Activated naive CD4-positive, alpha-beta T cell (primary cell): Measurements from ENCODE around the gene CNTNAP2.
"Not testable (repeated sequence)": the region's sequence is repeated elsewhere in the genome, so short reads cannot be mapped to it uniquely, and the experiment has no call there.

ENCODE experiments used
- DNase-seq, 4 experiments: peaks; one replicate each; lab custom pipeline; 2025; lab: John Stamatoyannopoulos, UW

CNTNAP2 gene

GRCh38 chr7:147765301-147765700 is 1648.7 kb downstream of the CNTNAP2 start:
- DNase-seq = no peak

- DNase-seq = no peak
Measured at GRCh38 chr7:147771344-147771743, 1654.7 kb downstream of the CNTNAP2 start.

GRCh38 chr7:147774461-147774860 is 1657.9 kb downstream of the CNTNAP2 start:
- DNase-seq = no peak

- DNase-seq = no peak
Measured at GRCh38 chr7:147775516-147776284, 1659.1 kb downstream of the CNTNAP2 start.

GRCh38 chr7:147777309-147777708 is 1660.7 kb downstream of the CNTNAP2 start:
- no peak for DNase-seq

- no peak for DNase-seq
Measured at GRCh38 chr7:147779949-147780348, 1663.3 kb downstream of the CNTNAP2 start.

GRCh38 chr7:147796581-147796980 is 1680.0 kb downstream of the CNTNAP2 start:
- DNase-seq = no peak

- no peak for DNase-seq
Measured at GRCh38 chr7:147798001-147798400, 1681.4 kb downstream of the CNTNAP2 start.

GRCh38 chr7:147801762-147802161 is 1685.2 kb downstream of the CNTNAP2 start:
- not testable (repeated sequence) for DNase-seq

GRCh38 chr7:147803151-147803550 is 1686.5 kb downstream of the CNTNAP2 start:
- no peak for DNase-seq

- DNase-seq = no peak
Measured at GRCh38 chr7:147803606-147804005, 1687.0 kb downstream of the CNTNAP2 start.

- no peak for DNase-seq
Measured at GRCh38 chr7:147804032-147804431, 1687.4 kb downstream of the CNTNAP2 start.

GRCh38 chr7:147805996-147806576 is 1689.5 kb downstream of the CNTNAP2 start:
- no peak for DNase-seq

- DNase-seq = no peak
Measured at GRCh38 chr7:147809786-147810185, 1693.2 kb downstream of the CNTNAP2 start.

- DNase-seq = no peak
Measured at GRCh38 chr7:147810269-147810668, 1693.7 kb downstream of the CNTNAP2 start.

GRCh38 chr7:147811923-147812322 is 1695.3 kb downstream of the CNTNAP2 start:
- no peak for DNase-seq

GRCh38 chr7:147813316-147813715 is 1696.7 kb downstream of the CNTNAP2 start:
- DNase-seq = no peak

GRCh38 chr7:147818317-147818716 is 1701.7 kb downstream of the CNTNAP2 start:
- DNase-seq = no peak

GRCh38 chr7:147824671-147825070 is 1708.1 kb downstream of the CNTNAP2 start:
- DNase-seq = no peak

GRCh38 chr7:147829016-147829415 is 1712.4 kb downstream of the CNTNAP2 start:
- no peak for DNase-seq

- DNase-seq = no peak
Measured at GRCh38 chr7:147833557-147833956, 1717.0 kb downstream of the CNTNAP2 start.

GRCh38 chr7:147833970-147834369 is 1717.4 kb downstream of the CNTNAP2 start:
- DNase-seq = no peak

GRCh38 chr7:147852833-147853232 is 1736.2 kb downstream of the CNTNAP2 start:
- DNase-seq = no peak
